ENCODE measurements around the gene POU6F2.
"Not testable (repeated sequence)": the region's sequence is repeated elsewhere in the genome, so short reads cannot be mapped to it uniquely, and the experiment has no call there.

Gene POU6F2

DNA sequence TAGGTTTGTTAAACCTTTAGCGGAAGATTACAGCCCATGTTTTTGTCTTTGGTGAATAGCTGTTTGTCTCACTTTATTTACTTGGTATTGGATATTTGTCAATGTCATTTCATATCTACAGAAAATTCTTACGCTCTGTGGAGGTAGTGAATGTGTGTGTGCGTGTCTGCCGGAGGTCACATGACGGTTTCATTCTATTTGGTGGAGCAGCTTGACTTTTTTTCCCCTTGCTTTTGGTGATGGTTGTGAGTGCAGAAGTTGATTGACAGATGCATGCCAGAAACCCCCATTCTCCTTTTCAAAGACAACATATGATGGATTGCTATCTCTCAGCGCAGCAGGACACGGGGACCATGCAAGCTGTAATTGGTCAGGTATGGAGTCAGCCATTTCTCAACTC lies at the start of gene POU6F2:
Gene POU6F2 (plus strand): TSS at position 225 of the 400 bp plus-strand sequence. CDS start 45 bp downstream, at position 270.
- DNase-seq (ENCODE audit: low read depth) = no peak

- no peak for DNase-seq (ENCODE audit: low read depth)
These were observed 49.2 kb upstream of the POU6F2 start for GRCh38 chr7:38928506-38928905.

DNA sequence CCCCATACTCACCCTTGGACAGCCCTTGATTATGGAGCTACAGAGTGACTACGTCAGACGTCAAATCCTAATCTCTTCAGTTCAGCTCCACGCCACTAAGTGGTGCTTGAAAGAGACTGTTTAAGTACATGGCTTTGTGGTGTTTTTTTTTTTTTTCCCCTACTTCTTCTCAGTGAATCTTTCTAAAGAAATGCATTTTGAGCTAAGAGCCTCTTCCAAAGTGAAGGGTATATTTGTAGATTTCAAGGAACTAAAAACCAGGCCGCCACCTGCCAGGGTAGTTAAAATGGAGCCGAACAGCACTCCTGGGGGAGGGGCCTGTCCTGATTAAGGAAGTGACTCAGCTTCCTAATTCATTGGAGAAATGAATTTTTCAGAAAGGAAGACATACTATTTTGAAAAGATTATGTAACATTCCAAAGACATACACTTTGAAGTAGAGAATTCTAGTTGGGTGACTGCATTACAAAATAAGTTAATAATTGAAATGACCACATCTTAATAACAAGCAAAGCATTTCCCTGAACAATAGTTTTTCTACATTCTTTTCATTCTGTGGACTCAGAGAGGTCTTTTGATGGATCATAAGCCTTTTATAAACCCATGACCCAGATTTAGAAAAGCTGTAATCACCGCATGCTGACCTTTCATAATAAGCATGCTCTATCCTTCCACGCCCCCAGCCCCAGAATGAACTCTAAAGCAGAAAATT lies 48.1 kb upstream of the POU6F2 start:
- DNase-seq (ENCODE audit: low read depth) = no peak

DNA sequence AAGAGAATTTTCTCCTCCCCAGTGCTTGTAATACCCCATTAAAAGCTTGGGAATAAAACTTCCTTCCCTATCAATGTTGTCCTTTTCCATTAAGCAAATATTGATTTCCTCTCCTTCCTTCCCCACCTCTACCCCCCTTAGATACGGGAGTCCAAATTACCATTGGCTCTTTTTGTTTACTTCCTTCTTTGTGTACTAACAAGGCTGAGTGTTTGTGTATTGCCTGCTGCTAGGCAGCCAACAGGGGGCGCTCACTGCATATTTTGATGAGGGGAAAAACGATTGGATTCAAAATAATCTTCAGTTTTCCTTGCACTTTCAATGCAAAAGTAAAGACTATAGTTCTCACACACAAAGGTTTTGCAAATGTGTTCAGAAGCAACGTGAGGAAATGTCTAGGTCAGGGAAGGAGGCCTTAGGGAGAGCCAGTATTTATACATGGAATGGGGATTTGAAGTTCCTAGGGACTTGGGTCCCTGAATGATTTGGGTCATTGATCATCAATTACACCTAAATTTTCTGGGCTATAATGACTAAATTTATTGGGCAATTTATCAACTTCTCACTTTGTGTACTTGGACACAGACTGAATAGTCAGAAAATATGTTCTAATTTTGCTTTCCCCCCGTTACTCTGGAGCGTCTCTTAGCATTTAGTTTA lies 45.1 kb upstream of the POU6F2 start:
- peak; percentile 13 for DNase-seq (ENCODE audit: low read depth)

DNA sequence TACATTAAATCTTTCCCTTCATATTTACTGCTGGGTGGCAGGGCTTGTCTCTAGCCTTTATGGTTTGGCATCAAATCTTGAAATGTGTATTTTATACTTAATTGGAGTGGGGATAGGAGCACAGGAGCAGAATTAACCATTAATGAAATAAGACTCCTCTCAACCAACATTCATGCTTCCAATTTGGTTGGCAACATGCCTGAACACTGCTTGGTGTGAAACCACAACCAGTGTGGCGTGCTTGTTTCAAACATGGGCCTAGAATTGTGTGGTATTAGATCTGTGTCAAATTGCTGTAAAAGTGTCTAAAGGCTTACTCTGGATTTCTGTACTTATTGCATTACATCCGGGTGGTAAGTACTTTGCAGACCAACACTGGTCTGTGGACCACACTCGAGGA lies 43.7 kb upstream of the POU6F2 start:
- DNase-seq (ENCODE audit: low read depth) = no peak

GRCh38 chr7:38934536-38934935 lies 43.2 kb upstream of the POU6F2 start:
- no peak for DNase-seq (ENCODE audit: low read depth)

GRCh38 chr7:38936641-38937040 lies 41.1 kb upstream of the POU6F2 start:
- DNase-seq (ENCODE audit: low read depth) = no peak

DNA sequence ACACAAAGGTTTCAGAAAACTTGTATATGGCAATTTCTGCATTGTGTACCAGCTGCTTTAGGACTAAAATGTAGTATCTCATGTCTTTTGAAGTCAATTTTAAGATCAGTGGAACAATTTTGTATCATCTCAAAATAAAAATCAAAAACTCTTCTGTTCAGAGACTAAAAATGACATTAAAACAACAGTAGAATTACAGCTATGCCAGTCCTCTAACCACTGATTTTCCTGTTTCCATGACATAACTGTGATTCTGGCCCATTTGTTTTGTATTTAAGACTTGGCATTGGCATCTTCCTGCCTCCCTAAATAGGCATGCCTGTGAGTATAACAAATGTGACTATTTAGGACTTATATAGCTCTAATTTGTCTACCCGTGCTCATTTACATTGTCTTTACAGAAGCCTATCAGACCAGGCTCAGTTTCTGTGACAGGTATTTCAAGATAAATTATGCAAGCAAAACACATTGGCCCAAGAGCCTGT lies 39.7 kb upstream of the POU6F2 start:
- DNase-seq (ENCODE audit: low read depth) = no peak

- DNase-seq (ENCODE audit: low read depth) = no peak
These were observed 39.1 kb upstream of the POU6F2 start for GRCh38 chr7:38938589-38938988.

GRCh38 chr7:38940774-38941173 lies 36.9 kb upstream of the POU6F2 start:
- no peak for DNase-seq (ENCODE audit: low read depth)

- DNase-seq (ENCODE audit: low read depth) = no peak
These were observed 35.2 kb upstream of the POU6F2 start for GRCh38 chr7:38942431-38943051.

- DNase-seq (ENCODE audit: low read depth) = not testable (repeated sequence)
These were observed 30.2 kb upstream of the POU6F2 start for GRCh38 chr7:38947541-38947940.

GRCh38 chr7:38950309-38950708 lies 27.4 kb upstream of the POU6F2 start:
- no peak for DNase-seq (ENCODE audit: low read depth)

DNA sequence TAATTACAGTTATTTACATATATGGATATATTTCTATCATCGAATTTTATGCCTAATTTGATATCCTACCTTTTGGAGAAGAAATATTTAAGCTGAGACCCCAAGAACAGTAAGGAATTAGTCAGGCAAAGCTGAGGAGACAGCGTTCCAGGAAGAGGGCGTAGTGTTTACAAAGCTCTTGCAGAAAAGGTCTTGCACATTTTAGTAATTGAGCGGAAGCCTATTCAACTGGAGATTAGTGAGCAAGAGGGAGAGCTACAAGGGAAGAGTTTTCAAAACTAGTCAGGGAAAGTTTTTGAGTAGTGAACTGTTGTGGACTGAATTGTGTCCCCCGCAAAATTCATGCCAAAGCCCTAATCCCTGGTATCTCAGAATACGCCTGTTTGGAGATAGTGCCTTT lies 26.5 kb upstream of the POU6F2 start:
- no peak for DNase-seq (ENCODE audit: low read depth)

DNA sequence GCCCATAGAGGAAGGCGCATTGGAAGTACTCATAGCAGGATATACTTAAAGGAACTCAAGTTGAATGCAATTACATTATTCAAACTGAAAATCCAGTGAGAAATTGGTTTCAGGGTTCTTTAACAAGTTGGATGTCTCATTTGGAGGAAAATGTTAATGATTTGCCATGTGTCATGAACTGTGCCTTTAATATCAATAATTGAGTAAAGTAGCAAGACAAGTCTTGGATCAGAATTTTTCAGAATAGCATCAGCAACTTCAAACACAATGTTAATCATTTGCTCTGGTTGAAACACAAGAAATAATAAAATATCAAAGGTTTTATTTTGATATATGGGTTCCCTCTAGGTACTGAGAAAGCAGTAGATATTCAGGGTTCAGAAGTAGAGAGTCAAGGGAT lies 24.5 kb upstream of the POU6F2 start:
- no peak for DNase-seq (ENCODE audit: low read depth)

GRCh38 chr7:38953971-38954370 lies 23.7 kb upstream of the POU6F2 start:
- no peak for DNase-seq (ENCODE audit: low read depth)

DNA sequence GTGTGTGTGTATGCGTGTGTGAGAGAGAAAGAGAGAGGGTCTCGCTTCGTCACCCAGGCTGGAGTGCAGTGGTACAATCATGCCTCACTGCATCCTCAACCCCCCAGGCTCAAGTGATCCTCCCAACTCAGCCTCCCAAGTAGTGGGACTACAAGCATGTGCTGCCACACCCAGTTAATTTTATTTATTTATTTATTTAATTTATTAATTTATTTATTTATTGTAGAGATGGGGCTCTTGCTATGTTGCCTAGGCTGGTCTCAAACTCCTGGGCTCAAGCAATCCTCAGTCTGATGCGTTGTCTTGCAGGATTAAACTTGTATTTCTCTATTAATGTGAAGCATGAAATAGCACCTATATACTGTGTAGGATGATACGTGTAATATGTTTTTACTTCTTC lies 21.8 kb upstream of the POU6F2 start:
- no peak for DNase-seq (ENCODE audit: low read depth)

DNA sequence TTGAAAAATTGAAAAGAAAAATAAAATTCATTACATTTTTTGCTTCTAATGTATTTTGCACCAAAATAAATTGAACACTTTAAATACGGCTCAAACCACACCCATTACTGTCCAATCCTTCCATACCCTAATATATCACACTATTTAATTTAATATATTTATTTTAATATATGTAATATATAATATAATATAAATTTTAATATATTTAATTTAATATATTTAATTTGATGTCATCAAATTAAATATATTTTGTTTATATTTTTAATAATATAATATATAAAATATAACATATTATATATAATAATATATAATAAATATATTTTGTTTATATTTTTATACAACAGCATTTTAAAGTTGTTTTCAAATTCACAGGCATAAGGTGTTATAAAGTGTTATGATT lies 15.7 kb upstream of the POU6F2 start:
- DNase-seq (ENCODE audit: low read depth) = no peak

DNA sequence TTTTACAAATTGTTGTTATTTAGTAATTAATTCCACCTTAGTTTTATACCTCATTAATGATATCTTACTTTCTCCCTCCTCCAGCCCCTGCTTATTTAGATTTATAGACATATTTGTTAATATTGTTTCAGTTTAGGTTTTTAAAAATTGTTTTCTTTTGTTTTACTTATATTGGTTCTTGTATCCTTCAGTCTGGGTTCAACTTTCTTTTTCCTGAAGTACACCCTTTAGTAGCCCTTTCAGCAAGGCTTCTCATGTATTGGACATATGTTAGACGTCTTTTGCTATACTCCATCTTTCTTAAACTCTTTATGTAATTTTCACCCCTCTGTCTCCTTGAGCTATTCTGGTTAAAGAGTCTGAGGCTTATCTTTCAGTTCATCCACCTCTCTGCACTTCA lies 12.8 kb upstream of the POU6F2 start:
- DNase-seq (ENCODE audit: low read depth) = no peak

DNA sequence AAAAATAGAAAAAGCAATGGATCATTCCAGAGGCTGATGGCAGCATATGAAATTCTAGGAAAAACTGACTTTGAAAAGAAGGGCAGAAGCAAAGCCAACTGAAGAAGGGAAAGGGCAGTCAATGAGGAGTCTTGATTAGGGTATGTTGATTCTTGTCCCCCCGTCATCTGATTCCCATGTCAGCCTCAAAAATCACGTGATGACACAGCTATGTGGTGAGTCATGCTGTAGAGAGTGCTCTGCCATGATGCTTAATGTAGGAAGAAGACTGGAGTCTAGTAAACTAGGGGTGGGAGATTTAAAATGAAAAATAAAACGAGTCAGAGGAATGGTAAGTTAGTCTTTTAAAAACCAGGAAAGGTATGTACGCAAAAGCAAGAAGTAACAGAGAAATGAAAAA lies 3.9 kb upstream of the POU6F2 start:
- DNase-seq (ENCODE audit: low read depth) = no peak

DNA sequence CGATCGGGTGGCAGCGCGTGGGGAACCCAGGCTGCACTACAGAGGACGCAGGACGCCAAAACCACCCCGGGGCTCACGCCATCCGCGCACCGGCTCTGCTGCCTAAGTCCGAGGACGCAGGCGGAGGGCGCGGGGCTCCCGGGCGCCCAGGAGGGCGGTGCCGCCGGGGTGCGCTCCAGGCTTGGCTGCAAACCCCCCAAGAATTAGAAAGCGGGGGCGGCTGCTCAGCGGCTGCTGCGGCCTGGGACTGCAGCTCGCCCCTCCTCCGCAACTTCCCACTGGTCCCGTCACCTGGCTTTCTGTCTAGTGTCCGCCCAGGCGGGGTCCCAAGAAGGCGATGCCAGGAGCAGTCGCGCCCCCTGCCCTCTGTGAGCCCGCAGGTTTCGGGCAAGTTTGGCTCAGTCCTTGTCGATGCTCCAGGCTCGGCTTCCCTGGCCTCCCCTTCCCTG lies 1.7 kb upstream of the POU6F2 start:
- DNase-seq (ENCODE audit: low read depth) = no peak

GRCh38 chr7:38978491-38978890 lies 782 bp downstream of the POU6F2 start:
- no peak for DNase-seq (ENCODE audit: low read depth)

- no peak for DNase-seq (ENCODE audit: low read depth)
These were observed 14.5 kb downstream of the POU6F2 start for GRCh38 chr7:38992203-38992602.
